Measurements from ENCODE around the gene BLOC1S5.
"Not testable (repeated sequence)": the region's sequence is repeated elsewhere in the genome, so short reads cannot be mapped to it uniquely, and the experiment has no call there.

Gene BLOC1S5

DNA sequence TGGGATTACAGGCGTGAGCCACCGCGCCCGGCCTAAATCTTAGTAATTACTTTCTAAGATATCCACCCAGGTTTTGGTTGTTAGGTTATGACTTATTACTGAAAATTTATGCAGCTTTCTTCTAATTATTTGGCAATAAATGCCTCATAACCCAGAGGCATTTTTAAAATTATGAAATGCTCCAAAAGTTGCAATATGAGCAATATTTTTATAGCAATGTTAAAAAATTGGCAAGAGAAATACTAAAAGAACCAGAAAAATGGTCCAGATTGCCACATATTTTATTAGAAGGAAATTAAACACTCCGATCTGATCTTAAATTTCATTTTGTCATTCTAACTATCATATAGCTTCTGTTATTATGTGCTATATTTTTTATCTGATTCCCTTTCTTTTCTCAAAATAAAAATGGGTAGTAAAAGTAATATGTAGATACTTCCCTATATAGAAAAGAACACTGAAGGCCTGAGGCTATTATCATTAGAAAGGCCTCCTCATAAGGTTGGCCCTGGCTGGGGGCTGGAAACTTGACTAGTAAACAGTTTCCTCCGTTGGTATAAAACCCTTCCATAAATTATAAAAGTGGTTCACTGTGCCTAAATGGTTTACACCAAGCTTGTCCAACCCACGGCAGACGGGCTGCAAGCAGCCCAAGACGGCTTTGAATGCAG lies 22.1 kb downstream of the BLOC1S5 start:
- DNase-seq = no peak

DNA sequence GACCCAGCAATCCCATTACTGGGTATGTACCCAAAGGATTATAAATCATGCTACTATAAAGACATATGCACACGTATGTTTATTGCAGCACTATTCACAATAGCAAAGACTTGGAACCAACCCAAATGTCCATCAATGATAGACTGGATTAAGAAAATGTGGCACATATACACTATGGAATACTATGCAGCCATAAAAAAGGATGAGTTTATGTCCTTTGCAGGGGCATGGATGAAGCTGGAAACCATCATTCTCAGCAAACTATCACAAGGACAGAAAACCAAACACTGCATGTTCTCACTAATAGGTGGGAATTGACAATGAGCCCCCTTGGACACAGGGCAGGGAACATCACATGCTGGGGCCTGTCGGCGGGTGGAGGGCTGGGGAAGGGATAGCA lies 30.1 kb downstream of the BLOC1S5 start:
- not testable (repeated sequence) for DNase-seq

DNA sequence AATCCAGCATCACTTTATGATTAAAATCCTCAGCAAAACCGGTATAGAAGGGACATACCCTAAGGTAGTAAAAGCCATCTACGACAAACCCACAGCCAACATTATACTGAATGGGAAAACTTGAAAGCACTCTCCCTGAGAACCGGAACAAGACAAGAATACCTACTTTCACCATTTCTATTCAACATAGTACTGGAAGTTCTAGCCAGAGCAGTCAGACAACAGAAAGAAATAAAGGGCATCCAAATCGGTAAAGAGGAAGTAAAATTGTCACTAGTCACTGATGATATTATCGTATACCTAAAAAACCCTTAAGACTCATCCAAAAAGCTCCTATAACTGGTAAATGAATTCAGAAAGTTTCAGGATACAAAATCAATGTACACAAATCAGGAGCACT lies 33.3 kb downstream of the BLOC1S5 start:
- no peak for DNase-seq

DNA sequence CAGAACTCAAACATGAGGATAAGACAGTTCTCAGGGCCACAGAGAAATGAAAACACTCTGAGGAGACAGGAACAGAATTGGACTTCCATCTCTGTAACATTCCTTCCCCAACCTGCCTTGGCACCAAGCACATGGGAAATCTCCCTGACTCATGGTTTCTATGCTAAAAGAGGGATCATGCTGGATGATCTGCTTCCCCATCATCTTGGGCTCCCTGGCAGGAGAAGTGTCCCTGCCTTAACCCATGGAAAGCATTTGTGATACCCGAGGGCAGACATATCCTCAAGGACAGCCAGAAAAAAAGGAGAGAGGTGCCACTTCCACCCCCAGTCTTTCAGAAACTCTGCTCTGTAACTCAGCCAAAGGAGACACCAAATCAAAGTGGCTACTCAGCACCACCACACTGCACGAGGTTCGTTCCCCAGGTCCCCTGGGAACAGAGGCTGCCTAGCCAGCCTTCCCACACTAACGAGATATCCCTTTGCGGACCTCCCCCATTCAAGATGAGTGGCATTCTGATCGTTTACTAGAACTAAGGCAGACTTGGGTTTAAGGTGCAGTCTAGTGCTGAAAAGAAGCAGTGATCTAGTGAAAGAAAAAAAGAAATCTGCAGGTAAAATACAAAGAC lies 34.8 kb downstream of the BLOC1S5 start:
- no peak for DNase-seq

DNA sequence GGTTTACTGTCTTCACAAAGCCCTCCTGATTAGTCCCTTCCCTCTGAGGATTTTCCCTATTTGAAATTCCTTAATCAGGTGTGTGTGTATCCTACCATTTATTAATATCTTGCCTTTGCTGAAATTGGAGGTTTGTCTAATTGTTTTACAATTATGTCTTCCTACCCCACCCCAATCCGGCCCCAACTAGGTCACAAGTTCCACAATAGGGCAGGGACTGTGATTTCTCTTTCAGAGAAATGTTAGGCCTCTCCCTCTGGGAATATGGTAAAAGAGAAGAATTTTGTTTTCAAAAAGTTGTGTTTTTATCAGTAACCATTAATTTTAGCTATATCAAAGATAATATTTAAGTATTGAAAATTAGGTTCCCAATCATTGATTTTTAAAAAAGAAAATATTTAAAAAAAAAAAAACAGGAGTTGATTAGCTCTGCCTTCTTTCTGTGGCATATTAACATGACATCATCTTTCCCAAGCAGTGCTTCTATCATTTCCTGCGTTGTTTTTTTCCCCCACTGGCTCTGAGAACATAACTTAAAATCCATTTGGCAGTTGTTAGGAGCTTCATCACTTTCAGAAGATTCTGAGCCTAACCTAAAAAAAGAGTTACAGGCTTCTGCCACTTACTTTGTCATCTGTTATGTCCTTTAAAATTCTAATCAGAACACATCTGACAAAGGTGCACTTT lies 36.1 kb downstream of the BLOC1S5 start:
- DNase-seq = no peak

DNA sequence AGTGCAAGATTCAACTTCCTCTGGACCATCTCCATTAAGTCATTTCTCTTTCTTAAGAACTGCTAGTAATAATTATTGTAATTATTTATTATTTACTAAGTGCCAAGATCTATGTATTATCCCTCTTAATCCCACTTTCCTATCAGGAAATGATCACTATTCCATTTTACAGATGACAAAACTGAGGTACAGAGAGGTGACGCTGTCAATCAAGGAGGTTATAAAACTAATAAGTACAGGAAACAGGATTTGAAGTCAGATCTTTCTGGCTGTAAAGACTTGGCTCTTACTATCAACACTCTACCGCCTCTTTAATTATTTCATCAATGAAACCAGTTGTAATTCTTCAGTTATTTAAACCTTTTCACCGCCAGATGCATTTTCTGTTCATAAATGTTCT lies 37.4 kb downstream of the BLOC1S5 start:
- no peak for DNase-seq

DNA sequence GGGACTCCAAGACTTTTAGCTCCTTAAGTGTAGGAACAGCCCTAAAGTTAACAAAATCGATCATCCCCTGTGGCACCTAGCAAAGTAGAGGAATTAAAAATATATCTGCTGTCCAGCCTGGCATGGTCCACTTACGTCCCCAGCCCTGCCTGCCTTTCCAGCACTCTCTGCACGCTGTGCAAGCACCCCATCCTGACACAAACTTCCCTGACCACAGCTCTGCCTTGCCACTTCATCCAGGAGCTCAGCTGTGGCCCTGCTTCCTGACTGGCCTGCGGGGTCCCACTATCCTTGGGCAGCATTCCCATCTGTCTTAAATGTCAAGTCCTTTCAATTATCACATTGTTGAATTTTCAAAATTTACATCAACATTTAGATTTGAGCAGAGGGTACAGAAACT lies 39.0 kb downstream of the BLOC1S5 start:
- no peak for DNase-seq

DNA sequence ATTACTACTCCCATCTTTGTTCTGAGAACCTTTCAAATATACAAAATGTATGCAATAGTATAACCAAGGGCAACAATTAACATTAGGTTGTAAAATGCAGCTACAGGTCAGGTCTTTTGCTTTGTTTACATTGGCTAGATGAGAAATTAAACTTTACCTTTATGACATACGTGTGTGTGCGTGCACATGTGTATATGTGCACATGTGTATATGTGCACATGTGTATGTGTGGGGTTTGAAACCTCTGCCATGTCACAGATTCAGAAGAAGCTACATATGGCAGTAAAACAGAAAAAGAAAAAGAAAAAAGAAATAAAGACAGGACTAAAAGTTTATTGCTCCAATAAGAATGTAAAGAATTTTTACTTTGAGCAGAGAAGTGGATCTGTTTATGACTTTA lies 40.6 kb downstream of the BLOC1S5 start:
- no peak for DNase-seq

DNA sequence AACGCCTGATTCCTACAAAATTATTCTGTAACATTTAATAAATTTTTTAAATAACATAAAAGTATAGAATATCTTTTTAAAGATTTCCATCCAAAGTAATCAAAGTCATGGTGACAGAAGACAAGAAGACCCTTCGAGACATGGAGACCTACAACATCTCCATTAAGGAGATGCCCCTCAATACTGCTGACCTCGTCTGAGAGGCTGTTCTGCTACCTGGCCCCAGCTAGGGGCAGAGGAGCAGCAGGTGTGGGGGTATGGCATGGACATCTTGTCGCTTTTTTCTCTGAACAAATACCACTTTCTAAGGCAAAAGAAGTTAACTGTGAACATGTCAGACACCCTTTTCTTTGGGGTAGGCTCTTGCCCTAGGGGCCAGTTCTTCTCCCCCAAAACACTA lies 44.1 kb downstream of the BLOC1S5 start:
- DNase-seq = no peak

DNA sequence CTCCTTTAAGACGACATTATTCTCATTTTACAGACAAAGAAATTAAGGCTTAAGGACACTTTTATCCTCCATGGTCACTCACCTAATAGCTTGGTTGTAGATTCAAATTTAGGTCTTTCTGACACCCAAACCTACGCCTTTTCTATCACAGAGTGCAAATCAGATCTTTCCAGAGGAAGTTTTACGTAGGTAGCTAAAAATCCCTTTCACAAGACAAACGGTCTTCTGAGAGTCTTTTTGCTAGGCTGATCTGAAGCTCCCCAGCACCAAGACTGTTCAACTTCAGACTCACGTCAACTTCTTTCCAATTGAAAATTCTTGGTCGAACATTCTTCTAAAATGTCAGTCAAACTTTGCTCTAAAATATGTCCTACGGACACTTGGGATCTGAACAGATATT lies 46.5 kb downstream of the BLOC1S5 start:
- DNase-seq = no peak

DNA sequence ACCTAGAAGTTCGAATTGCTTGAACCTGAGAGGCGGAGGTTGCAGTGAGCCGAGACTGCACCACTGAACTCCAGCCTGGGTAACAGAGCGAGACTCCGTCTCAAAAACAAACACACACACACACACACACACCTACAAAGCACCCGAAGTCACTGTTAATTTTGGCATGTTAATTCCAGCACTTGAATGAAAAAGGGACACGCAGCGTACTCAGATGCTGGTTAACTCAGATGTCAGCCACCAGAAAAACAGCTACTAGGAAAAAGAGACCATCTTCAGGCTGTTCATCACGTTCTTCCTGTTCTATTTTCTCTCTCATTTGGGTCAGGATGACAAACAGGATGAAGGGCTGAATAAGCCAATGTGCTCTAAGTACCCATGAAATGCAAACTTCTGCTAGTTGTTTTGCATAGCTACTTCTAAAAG lies 46.9 kb downstream of the BLOC1S5 start:
- DNase-seq = no peak

DNA sequence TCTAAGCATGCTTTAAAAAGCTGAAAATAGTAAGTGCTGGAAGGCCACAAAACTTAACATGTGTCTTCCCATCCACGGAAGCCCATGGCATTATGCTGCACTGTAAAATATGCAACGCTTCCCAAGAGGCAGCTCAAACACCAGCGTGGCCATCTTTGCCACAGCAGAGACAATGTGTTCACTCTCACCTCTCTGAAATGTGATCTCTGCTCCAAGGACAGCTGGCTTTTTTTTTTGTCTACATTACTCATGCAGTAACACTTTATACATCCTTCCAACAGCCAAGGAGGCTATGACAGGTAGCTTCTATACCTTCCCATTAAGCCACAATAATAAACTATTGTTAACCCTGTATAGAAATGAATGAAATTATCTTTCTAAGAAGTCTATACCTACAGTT lies 49.2 kb downstream of the BLOC1S5 start:
- DNase-seq = peak; percentile 21

DNA sequence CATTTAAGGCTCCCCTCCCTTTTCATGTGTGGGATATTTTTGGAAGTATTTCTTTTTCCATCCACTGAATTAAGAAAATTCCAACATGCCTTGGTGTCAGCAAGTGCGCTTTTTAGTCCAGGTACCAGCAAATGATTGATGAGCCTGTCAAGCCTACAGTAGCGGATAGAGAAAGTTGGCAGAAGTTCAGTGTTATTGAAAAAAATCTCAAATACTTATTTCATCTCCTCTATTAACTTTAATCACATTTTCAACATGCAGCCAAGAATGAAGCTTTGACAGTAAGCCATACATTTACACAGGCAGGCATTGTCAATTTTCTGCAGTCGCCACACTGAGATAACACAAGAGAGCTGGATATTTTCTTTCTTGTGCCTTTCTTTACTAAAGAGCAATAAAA lies 50.4 kb downstream of the BLOC1S5 start:
- DNase-seq = no peak

DNA sequence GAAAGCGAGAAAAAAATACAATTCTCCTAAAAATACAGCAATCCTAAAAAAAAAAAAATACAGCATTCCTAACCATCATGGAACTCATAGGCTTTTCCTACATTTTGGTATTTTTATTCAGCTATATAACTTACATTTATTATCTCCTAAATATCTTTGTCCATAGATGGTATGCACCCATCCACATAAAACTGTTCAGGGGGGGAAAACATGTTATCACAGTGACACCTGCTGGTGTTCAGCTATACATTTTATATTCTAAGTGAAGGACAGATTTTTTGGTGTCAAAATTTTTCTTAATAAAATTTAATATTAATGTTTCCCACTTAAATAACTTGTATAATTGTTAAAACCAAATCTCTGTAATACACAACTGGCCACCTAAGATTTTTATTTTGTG lies 58.0 kb downstream of the BLOC1S5 start:
- peak; percentile 58 for DNase-seq

DNA sequence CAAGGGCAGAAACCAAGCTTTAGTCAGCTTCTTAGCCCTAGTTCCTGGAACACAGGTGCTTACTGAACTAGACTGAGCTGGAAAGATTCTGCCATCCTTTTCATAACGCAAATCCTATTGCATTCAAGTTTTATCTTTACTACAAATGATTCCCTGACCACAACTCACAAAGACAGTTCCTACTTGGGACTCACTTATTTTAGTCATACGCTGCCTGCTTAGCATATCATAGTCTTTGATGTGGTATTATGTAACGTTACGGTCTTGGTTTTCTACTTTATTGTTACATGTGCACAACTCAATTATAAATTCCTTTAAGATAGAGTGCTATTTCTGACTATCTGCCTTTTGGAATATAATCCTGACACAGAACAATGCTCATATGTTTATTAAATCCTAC lies 59.1 kb downstream of the BLOC1S5 start:
- DNase-seq = no peak

DNA sequence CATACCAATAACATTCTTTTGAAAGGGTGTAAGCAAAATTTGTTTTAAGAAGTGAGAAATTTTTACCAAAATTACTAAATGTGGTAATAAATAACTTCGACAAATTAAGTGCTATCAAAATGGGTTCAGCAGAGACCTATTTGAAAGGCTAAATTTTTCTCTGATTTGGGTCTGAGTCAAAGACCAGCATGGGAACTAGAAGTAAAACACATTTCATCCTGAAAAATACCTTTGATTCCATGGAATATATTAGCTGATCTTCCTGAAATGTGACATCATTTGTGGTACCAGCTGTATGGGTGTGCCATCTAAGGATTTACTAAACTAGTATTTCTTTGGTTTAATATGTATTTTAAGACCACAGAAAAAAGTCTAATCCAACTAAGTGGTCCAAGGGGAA lies 63.6 kb downstream of the BLOC1S5 start:
- no peak for DNase-seq

DNA sequence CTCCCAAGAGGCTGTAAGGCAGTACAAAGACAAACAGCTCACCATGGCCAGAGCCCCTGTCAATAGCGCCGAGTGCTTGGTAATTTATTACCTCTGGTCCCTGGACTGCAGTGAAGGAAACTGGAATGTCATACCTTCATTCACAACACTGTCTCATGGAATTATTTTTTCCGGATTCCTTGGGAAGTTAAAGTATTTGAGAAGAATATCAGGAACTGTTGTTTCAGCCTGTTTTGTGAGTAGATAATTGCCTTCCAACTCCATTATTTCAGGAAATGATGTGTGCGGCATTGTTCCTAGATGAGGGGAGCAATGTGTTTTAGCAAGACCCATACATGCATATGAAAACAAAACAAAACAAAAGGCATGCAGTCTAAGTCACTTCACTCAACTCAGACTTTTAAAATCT lies 64.0 kb downstream of the BLOC1S5 start:
- DNase-seq = no peak

DNA sequence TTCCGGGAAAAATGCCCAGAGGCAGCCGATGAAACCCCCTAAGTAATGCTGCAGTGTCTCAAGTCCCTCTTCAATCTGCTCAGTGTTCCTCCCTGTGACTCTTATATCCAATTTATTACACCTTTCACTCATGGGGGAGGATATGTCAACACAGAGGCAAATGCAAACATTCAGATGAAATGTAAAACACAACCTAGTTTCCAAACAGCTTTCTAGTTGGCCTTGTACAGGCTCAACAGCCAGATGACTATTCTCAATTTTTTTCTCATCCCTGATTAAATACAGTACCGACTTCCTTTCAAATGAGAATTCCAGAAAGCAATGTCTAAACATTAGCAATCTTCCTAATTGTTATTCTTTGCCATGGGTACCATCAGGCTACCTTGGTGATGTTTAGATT lies 65.0 kb downstream of the BLOC1S5 start:
- no peak for DNase-seq

DNA sequence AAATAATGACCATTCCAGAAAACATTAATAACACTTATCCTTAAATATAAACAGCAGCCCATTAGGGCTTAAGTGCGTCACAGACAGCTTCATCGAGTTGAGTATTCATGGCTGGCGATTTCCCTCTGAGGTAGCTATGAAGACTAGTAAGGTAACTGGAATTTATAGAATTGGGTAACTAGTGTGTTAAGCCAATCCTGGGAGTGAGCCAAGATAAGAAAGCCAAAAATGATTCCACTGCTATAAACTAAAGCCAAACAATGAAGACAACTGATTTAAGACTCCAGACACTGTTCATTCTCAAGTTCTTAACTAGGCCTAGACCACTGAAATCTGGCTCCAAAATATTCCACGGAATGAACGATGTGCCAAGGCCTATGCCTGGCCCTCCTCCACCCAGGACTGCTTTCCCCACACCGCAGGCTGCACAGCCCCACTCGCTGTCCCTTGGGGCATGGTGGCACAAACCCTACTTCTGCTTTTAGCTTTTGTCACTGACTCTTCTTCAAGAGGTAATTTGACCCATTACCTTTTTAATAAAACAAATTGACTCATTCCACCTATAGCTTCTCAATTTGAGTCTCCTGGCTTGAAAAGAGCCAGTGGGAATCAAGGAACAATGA lies 66.0 kb downstream of the BLOC1S5 start:
- no peak for DNase-seq

DNA sequence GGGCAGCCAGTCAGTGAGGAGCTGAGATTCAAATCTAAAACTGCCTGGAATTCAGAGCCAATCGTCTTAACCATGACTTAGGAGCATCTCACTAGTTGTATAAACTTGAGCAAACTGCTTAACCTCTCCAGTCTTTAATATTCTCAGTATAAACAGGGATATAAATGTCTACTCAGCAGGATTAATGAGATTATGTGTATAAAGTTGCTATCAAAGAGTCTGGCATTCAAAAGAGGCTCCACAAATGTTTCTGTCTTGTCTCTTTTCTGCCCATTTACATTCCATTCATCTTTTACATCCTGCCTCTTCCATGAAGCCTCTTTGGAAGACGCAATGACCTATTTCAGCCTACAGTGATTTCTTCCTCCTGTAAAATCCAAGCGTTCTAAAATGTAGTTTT lies 66.9 kb downstream of the BLOC1S5 start:
- no peak for DNase-seq

DNA sequence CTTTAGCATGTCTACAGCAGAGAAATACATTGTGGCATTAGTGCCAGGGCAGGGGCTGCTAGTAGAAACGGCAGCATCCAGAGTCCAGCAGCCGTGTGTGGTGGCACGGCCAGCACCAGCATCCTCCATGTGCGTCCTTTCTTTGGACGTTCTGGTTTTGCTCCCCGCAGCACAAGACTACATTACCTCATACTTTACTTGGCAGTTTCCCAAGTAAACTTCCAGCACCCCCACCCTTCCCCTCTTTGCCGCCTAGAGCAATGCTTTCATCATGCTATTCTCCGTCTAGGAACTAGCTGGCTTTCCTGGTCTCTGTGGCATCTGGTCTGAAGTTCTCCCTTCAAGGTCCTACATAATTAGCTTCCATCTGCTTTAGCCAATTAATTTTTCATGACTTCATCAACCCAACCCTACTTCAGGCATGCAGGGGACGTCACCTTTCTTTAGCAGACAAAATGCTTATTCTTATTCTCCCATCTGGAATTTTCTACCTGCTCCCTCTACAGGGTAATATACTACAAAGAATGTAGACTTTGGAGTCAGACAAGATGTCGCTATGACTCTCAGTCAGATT lies 67.6 kb downstream of the BLOC1S5 start:
- DNase-seq = no peak

DNA sequence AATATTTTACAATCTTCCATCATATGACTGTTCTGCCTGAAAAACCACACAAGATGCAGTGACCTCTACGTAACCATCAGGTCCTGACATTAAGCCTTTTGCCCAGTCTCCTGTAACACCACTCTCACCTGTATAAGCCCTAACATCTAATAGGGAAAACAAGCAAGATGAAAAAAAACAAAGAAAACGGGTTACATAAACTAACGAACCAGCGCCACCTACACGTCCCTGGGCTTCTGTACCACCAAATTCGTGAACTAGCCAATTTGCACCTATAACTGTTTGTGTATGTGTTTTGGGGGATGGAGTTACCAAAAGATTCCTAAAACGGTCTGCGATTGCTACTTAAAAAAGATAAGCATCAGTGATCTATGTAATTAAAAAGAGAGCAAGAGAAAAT lies 70.2 kb downstream of the BLOC1S5 start:
- peak; percentile 40 for DNase-seq

DNA sequence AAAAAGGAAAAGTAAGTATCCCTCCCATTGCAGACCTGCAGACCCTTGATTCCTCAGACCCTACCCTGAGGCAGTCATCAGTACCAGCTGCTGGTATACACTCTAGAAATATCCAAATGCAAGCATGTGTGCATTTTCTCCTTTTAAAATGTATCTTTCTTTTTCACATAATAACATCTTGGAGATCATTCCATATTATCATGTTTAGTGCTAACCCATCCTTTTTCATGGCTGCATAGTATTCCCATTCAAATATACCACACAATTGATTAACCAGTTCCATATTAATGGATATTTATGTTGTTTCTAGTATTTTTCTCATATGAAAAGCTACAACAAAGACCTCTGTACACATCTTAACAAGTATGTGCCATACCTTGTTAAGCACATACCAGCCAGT lies 70.8 kb downstream of the BLOC1S5 start:
- DNase-seq = no peak
